Activated naive CD4-positive, alpha-beta T cell treated with anti-CD3 and anti-CD28 coated beads, Interleukin-2, amount 10 ng/mL, durations not matched to agents 7 days and 5 days (primary cell): Measurements from ENCODE around the gene POF1B.
A peak's percentile ranks its signal among the peaks of the same experiment; 100 is the strongest.
"Not testable (repeated sequence)": the region's sequence is repeated elsewhere in the genome, so short reads cannot be mapped to it uniquely, and the experiment has no call there.

Source experiments
- CTCF ChIA-PET: fragments of 350-600 bp; sonication (Branson Sonifier 250); formaldehyde crosslinking; loops from one replicate; lab custom pipeline; 2021; ENCODE audit warnings: antibody characterized with exemption; lab: Charles Lee
- DNase-seq: peaks from one replicate; pipeline ENCODE4 v3.0.0-alpha.2; 2020
- H3K27ac Mint-ChIP-seq: one replicate; pipeline ENCODE4 v1.8.0; 2021; ENCODE audit warnings: mild to moderate bottlenecking, moderate library complexity, mixed read lengths
- H3K27me3 Mint-ChIP-seq: one replicate; pipeline ENCODE4 v1.8.0; 2021; ENCODE audit warnings: mild to moderate bottlenecking, mixed read lengths
- H3K36me3 Mint-ChIP-seq: one replicate; pipeline ENCODE4 v1.8.0; 2021; ENCODE audit warnings: mixed read lengths
- H3K4me1 Mint-ChIP-seq: one replicate; pipeline ENCODE4 v1.8.0; 2021; ENCODE audit warnings: mixed read lengths
- H3K4me3 Mint-ChIP-seq: one replicate; pipeline ENCODE4 v1.8.0; 2021; ENCODE audit warnings: mild to moderate bottlenecking, moderate library complexity, mixed read lengths
- H3K9me3 Mint-ChIP-seq: one replicate; pipeline ENCODE4 v1.8.0; 2021; ENCODE audit warnings: mixed read lengths

POF1B gene

GRCh38 chrX:85309717-85310116 lies 69.7 kb downstream of the POF1B start:
- DNase-seq = no peak
- H3K36me3 Mint-ChIP-seq = no peaks in the 10 kb centered on the region
- no peaks in the 10 kb centered on the region for H3K4me1 Mint-ChIP-seq
- no peaks in the 10 kb centered on the region for H3K9me3 Mint-ChIP-seq
- no peak overlapping the region for H3K4me3 Mint-ChIP-seq
- CTCF ChIA-PET = no interaction called here
- no peaks in the 10 kb centered on the region for H3K27me3 Mint-ChIP-seq
- no peak overlapping the region for H3K27ac Mint-ChIP-seq

- Mint-ChIP-seq H3K4me1 (no peaks in the 10 kb centered on the region), H3K9me3 (no peaks in the 10 kb centered on the region), H3K27me3 (no peaks in the 10 kb centered on the region), H3K27ac (no peak overlapping the region), H3K4me3 (no peak overlapping the region), H3K36me3 (no peaks in the 10 kb centered on the region)
- CTCF ChIA-PET = no interaction called here
- no peak for DNase-seq
These were observed 75.9 kb downstream of the POF1B start for GRCh38 chrX:85303544-85303943.

GRCh38 chrX:85288992-85289723 lies 90.3 kb downstream of the POF1B start:
- Mint-ChIP-seq H3K9me3 (peaks cover 8% of the 10 kb centered on the region), H3K27me3 (no peaks in the 10 kb centered on the region), H3K27ac (no peak overlapping the region), H3K4me3 (no peak overlapping the region), H3K36me3 (no peaks in the 10 kb centered on the region), H3K4me1 (no peaks in the 10 kb centered on the region)
- no peak for DNase-seq
- CTCF ChIA-PET = no interaction called here

GRCh38 chrX:85285286-85285685 lies 94.2 kb downstream of the POF1B start:
- H3K4me1 Mint-ChIP-seq = not testable (repeated sequence)

GRCh38 chrX:85244450-85245211 lies 134.8 kb downstream of the POF1B start:
- CTCF ChIA-PET = no interaction called here
- Mint-ChIP-seq H3K27me3 (peaks cover 21% of the 10 kb centered on the region), H3K36me3 (no peaks in the 10 kb centered on the region), H3K27ac (peak overlapping the region; percentile 78), H3K9me3 (no peaks in the 10 kb centered on the region), H3K4me1 (peaks cover 12% of the 10 kb centered on the region), H3K4me3 (peak overlapping the region; percentile 82)
- DNase-seq = no peak

More at GRCh38 chrX:85285286-85285685, 94.2 kb downstream of the POF1B start:
- H3K27ac Mint-ChIP-seq, DNase-seq, H3K9me3 Mint-ChIP-seq, CTCF ChIA-PET, H3K4me3 Mint-ChIP-seq, H3K27me3 Mint-ChIP-seq, H3K36me3 Mint-ChIP-seq: not testable (repeated sequence)

- DNase-seq = peak; percentile 23
- CTCF ChIA-PET = no interaction called here
- peaks cover 21% of the 10 kb centered on the region for H3K27me3 Mint-ChIP-seq
- peak within 1 kb of the TSS; percentile 82 for H3K4me3 Mint-ChIP-seq
- H3K27ac Mint-ChIP-seq = peak within 1 kb of the TSS; percentile 78
- H3K36me3 Mint-ChIP-seq = no peaks in the 10 kb centered on the region
- H3K4me1 Mint-ChIP-seq = peaks cover 12% of the 10 kb centered on the region
- H3K9me3 Mint-ChIP-seq = no peaks in the 10 kb centered on the region
These were observed 135.6 kb downstream of the POF1B start, which contains the start of the genes SATL1 and ZNF711 for GRCh38 chrX:85243761-85244449. SATL1 (minus strand) TSS chrX:85243779; CDS start chrX:85108968, 134,811 bp downstream. ZNF711 (plus strand) TSS chrX:85243991; CDS start chrX:85247573, 3,582 bp downstream.

GRCh38 chrX:85243155-85243554 lies 136.3 kb downstream of the POF1B start:
- peaks cover 12% of the 10 kb centered on the region for H3K4me1 Mint-ChIP-seq
- no peak overlapping the region for H3K27ac Mint-ChIP-seq
- DNase-seq = no peak
- CTCF ChIA-PET = no interaction called here
- no peaks in the 10 kb centered on the region for H3K9me3 Mint-ChIP-seq
- H3K4me3 Mint-ChIP-seq = peak overlapping the region; percentile 51
- peaks cover 21% of the 10 kb centered on the region for H3K27me3 Mint-ChIP-seq
- no peaks in the 10 kb centered on the region for H3K36me3 Mint-ChIP-seq
